HepG2 (cell line): ENCODE measurements around the gene FBXO33. TPM values are rescaled to one million over a fixed set of nuclear protein-coding genes. Genes with fewer than 3 reads are reported as not detected.

Experiments used
- ATF2 ChIP-seq: sonication (generic); formaldehyde crosslinking; IDR thresholded peaks from 2 replicates; pipeline ENCODE4 v1.4.0; 2020; ENCODE audit warnings: missing genetic modification reagents
- DPF2 ChIP-seq: sonication (generic); formaldehyde crosslinking; IDR thresholded peaks from 2 replicates; pipeline ENCODE4 v1.4.0; 2020; ENCODE audit warnings: mild to moderate bottlenecking, low read depth, missing genetic modification reagents, borderline replicate concordance
- ELF3 ChIP-seq: IDR thresholded peaks from 2 replicates; pipeline ENCODE4 v1.6.1; 2016; ENCODE audit warnings: missing genetic modification reagents, missing compliant biosample characterization
- MXD4 ChIP-seq: IDR thresholded peaks from 2 replicates; pipeline ENCODE4 v1.6.1; 2016; ENCODE audit warnings: mild to moderate bottlenecking, missing biosample characterization, missing genetic modification reagents
- RBM22 ChIP-seq: fragments of 200-400 bp; formaldehyde crosslinking; optimal IDR thresholded peaks from 2 replicates; pipeline ENCODE3; 2017; ENCODE audit warnings: mild to moderate bottlenecking, low read length, moderate library complexity
- SALL1 ChIP-seq: sonication (generic); formaldehyde crosslinking; IDR thresholded peaks from 2 replicates; pipeline ENCODE4 v1.8.0; 2022; ENCODE audit warnings: mild to moderate bottlenecking, missing genetic modification reagents
- STAG1 ChIP-seq: sonication (generic); formaldehyde crosslinking; IDR thresholded peaks from 2 replicates; pipeline ENCODE4 v1.4.0; 2020; ENCODE audit warnings: missing genetic modification reagents
- TCF7 ChIP-seq: sonication (generic); IDR thresholded peaks from 2 replicates; pipeline ENCODE4 v1.6.1; 2016; ENCODE audit warnings: antibody characterized with exemption, low read depth
- ZNF24 ChIP-seq: fragments of 450-650 bp; IDR thresholded peaks from 2 replicates; pipeline ENCODE4 v1.6.1; 2017; ENCODE audit warnings: antibody characterized with exemption, mild to moderate bottlenecking
- ZNF331 ChIP-seq: sonication (generic); formaldehyde crosslinking; IDR thresholded peaks from 2 replicates; pipeline ENCODE4 v1.4.0; 2020; ENCODE audit warnings: missing genetic modification reagents
- ZNF746 ChIP-seq: sonication (generic); formaldehyde crosslinking; IDR thresholded peaks from 2 replicates; pipeline ENCODE4 v1.8.0; 2022; ENCODE audit warnings: mild to moderate bottlenecking, missing genetic modification reagents
- ZNF788 ChIP-seq: sonication (generic); formaldehyde crosslinking; IDR thresholded peaks from 2 replicates; pipeline ENCODE4 v1.5.0; 2020; ENCODE audit warnings: mild to moderate bottlenecking, missing genetic modification reagents, borderline replicate concordance
- ZSCAN31 ChIP-seq: sonication (generic); formaldehyde crosslinking; IDR thresholded peaks from 2 replicates; pipeline ENCODE4 v1.5.0; 2020; ENCODE audit warnings: low read depth, mild to moderate bottlenecking, missing genetic modification reagents
- polyA plus RNA-seq, 8 experiments: library from polyadenylated mRNA; depleted of rRNA in 3 of 8; stranded (reverse) in 7 of 8; unstranded in 1 of 8; fragments of >200 nt; fragmentation: Illumina TruSeq in 4 of 8; extraction: Trizol in 4 of 8; gene quantifications; 2 replicates each; pipeline versions ENCODE4 v1.2.1 to v1.2.3, GENCODE V29; 2011 to 2016; ENCODE audit warnings: low read depth in 4 of 8, missing spikeins in 1 of 8, mixed read lengths in 1 of 8; ENCODE audit not compliant: insufficient read depth in 1 of 8
- total RNA-seq, 5 experiments: library from RNA; depleted of rRNA; stranded (reverse); fragments of >200 nt; fragmentation: Illumina TruSeq; extraction: Trizol; gene quantifications; 2 replicates each; pipeline ENCODE4 v1.2.3, GENCODE V29; 2016; ENCODE audit warnings: low read depth in 1 of 5

Gene FBXO33
- total and polyA plus RNA-seq, 2 of the 13 experiments (the other 11 are each of a cell fraction or from before 2014, with no cell fraction given) = 15.5 to 16.9 TPM

GRCh38 chr14:39469094-39469710 is 37.0 kb upstream of the FBXO33 start (continued):
- TF ChIP-seq STAG1 (CRISPR knock-in tag) (peak; percentile 89), MXD4 (no peak), ZNF746 (no peak), ZSCAN31 (CRISPR knock-in tag) (peak; percentile 78; the same call in 1 of the 2 replicates), ELF3 (CRISPR knock-in tag) (0 out of 2 replicates have a peak, but pooled peaks have one; percentile 34), ATF2 (CRISPR knock-in tag) (no peak), ZNF788 (CRISPR knock-in tag) (peak; percentile 52), ZNF331 (CRISPR knock-in tag) (0 out of 2 replicates have a peak, but pooled peaks have one; percentile 29), SALL1 (peak; percentile 71), TCF7 (no peak), DPF2 (CRISPR knock-in tag) (no peak), RBM22 (no peak), ZNF24 (no peak)
